CD4-positive, alpha-beta T cell treated with Interleukin-4 for 1 hour (primary cell): ENCODE data around the gene NECAB3.

Source experiments
- DNase-seq, 2 donors: peaks; one replicate each; pipeline ENCODE4 v3.0.0-alpha.2; 2020 to 2022

Gene NECAB3

DNA sequence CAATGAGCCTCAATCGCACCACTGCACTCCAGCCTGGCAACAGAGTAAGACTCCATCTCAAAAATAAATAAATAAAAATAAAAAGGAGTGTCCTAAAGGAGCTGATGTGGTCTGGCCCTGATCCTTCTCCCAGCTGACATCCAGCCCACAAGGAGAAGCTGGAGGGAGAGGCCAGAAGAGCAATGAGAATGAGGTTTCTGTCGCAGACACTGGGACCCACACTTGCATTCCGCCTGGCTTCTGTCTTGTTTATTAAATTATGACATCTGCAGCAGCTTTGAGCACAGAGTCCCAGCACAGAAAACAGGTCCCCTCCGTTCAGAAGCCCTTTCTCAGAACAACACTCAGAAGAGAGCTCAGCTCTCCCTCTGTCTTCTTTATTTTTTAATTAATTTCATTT lies 22.2 kb upstream of the NECAB3 start:
- DNase-seq = no peak

DNA sequence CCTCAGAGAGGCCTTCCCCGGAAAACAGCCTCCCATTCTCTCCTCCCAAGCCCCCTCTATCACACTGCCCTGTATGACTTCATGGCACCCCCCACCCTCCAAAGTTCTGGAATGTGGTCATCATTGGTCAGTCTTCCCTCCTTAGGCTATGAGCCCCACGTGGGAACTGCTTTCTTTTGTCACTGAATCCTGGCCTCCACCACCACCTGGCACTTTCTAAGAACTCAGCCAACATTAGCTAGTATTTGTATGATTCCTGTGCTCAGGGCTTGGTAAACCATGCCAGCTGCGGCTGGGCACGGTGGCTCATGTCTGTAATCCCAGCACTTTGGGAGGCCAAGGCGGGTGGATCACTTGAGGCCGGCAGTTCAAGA lies 20.4 kb upstream of the NECAB3 start:
- DNase-seq = no peak

- no peak for DNase-seq
Measured at GRCh38 chr20:33693741-33694638, 19.8 kb upstream of the NECAB3 start.

GRCh38 chr20:33693289-33693688 lies 19.1 kb upstream of the NECAB3 start:
- DNase-seq = no peak

DNA sequence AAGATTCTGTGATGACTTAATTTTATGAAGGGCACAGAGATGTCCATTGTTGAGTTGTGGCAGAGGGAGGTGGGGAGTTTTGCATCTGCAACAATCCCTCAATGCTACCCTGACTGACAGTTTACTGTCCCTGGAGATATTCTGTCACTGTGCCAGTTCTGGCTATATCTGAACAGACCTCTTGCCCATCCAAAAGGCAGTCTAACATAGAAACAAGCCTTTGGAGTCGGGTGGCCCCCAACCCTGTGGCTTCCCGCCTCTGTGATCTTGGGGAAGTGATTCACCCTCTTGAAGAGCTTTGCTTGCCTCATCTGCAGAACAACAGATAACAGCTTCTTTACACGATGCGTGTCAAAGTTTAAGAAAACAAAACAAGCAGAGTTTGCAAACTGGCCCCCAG lies 15.7 kb upstream of the NECAB3 start:
- DNase-seq = peak; percentile 42 to 79

- DNase-seq = no peak
Measured at GRCh38 chr20:33689493-33689892, 15.3 kb upstream of the NECAB3 start.

GRCh38 chr20:33688938-33689424 lies 14.8 kb upstream of the NECAB3 start:
- DNase-seq = no peak

- DNase-seq = no peak
Measured at GRCh38 chr20:33687993-33688937, 14.0 kb upstream of the NECAB3 start.

DNA sequence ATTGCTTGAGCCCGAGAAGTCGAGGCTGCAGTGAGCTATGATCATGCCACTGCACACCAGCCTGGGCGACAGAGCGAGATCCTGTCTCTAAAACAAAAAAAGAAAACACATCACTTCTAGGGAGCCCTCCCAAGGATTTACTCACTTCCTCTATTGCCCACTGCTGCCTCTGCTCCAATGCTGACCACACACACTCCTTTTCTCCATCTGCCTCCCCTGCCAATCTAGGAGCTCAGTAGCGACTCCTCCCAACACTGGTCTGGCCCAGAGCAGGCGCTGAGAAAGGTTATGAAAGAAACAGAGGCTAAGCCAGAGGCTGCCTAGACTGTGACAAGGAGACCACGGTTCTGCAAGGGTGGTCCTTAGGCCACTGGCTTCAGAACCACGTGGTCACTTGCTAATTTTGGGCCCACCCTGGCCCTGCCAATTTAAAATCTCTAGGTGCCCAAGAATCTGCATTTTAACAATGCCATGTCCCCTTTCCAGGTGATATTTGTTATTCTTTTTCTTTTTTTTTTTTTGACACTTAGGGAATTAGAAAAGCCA lies 13.2 kb upstream of the NECAB3 start:
- peak in 1 of 2 donors; percentile 25 for DNase-seq

- DNase-seq = no peak
Measured at GRCh38 chr20:33686984-33687366, 12.7 kb upstream of the NECAB3 start.

DNA sequence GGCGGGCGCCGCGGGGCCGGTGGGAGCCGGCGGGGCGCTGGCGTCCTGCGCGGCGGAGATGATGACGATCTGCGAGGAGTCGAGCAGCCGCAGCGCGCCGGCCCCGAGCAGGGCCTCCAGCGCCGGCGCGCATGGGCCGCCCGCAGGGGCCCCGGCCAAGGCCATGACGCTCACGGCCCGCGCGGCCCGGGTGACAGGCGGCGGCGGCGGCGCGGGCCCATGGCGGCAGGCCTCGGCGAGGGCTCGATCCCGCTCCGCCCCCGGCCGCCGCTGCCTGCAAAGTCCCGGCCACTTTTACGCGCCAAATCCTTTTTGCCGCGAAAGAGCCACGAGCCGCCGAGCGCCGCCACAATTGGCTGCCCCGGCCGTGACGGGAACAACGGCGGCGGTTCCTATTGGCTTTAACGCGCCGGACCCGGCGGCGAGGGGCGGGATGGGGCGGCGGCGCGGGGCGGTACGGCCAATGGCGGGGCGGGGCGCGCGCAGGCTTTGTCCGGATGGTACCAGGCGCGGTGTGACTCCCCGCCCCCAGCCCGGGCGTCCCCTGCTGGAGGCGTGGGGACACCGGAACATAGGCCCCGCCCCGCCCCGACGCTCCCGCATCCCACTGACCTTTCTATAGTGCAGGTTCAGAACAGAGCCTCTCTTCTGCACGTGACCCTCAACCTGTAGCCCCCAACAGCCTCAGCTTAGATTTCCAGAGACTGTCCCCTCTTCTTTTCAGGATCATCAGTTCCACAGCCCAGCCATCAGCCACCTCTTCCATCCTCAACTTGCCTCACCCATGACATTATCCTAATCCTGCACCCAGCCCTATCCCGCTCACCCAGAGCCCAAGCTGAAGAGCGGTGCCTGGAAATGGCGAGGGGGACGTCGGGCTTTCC lies 12.1 kb upstream of the NECAB3 start, which contains the start of gene E2F1:
E2F1 (minus strand) TSS at position 286 of the 884 bp plus-strand sequence; CDS start at position 165, 121 bp downstream.
- peak; percentile 94 to 95 for DNase-seq

DNA sequence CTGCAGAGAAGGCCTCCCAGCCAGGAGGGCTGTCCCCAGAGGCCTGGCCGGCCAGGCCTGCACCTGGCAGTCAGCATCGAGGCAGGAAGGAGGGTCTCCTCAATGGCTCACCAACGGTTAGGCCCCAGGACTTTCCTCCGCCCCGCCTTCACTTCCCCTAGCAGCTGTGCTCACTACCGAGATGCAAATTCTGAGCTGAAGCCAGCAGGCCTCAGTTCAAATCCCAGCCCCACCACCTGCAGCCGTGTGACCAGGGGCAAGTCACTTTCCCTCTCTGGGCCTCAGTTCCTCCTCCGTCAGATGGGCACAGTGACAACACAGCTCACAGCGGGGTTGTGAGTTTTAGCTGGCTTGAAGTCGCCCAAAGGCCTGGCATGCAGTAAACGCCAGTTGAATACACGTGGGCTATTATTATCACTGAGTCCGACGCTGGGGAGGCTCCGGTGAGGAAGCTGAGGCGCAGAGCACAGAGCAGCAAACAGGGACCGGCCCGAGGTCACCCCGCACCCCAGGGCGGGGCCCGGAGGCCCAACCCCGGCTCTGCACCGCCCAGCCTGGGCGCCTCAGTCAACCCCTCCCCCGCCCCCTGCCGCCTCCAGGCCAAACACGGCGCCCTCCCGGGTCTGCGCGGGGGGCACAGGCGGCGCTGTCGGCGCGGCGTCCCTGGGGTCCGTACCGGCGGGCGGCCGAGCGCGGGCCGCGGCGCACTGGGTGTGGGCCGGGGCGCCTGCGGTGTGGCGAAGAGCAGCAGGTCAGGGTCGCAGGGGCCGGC lies 11.3 kb upstream of the NECAB3 start:
- peak; percentile 36 to 43 for DNase-seq

- DNase-seq = no peak
Measured at GRCh38 chr20:33684533-33685327, 10.5 kb upstream of the NECAB3 start.

DNA sequence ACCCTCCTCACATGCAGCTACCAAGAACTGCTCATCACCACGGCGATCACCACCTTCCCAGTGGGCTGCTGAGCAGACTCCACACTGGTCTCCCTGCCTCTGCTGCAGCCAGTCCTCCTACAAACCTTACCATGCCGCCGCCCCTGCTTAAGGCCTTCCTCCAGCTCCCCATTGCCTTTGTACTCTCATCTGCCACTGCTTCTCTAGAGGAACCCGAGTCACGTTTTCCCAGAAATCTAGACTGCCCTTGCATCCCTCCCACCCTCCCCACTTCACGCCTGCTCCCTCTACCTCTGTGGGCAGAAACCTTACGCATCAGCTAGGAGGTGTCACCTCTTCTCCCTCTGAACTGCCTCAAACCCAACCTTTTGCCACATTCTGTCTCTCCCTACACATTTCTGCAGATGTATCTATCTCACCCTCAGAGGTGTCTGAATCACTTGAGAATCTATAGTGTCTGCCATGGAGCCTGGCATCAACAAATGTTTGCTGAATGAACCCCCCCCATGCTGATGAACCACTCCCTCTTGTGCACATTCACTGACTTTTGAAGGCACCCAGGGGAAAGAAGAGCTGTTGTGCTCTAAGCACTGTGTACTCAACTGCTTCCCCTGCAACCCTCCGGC lies 7.6 kb upstream of the NECAB3 start:
- DNase-seq = no peak

DNA sequence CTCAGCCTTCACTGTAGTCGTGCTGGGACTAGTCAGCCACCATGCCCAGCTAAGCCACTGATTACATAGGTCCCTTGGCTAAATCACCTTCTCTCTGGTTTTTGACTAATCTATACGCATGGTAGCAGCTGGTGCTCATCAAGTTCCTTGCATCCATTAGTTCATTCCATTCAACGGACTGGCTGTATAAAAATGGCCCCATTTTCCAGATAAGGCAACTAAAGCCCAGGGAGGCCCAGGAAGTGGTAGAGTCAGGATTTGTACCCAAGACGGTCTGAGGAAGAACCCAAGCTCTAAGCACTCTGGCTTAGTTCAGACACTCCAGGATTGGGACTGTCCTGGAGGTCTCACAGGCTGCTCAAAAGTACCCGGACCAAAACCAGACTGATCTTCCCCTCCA lies 7.1 kb upstream of the NECAB3 start:
- no peak for DNase-seq

DNA sequence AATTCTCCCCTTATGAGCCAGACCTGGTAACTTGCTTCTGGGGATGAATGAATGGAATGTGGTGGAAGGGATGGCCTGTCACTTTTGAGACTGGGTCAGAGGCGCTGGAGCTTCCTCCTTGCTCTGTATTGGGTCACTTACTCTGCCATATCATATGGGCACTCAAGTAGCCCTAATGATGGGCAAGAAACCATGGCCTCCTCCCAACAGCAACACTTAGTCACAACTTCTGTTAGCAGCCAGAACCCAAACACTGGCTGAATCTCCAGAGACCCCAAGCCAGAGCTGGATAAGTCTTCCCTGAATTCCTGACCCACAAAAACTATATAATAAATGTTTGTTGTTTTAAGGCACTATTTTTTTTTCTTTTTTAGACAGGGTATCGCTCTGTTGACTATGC lies 6.5 kb upstream of the NECAB3 start:
- no peak for DNase-seq

DNA sequence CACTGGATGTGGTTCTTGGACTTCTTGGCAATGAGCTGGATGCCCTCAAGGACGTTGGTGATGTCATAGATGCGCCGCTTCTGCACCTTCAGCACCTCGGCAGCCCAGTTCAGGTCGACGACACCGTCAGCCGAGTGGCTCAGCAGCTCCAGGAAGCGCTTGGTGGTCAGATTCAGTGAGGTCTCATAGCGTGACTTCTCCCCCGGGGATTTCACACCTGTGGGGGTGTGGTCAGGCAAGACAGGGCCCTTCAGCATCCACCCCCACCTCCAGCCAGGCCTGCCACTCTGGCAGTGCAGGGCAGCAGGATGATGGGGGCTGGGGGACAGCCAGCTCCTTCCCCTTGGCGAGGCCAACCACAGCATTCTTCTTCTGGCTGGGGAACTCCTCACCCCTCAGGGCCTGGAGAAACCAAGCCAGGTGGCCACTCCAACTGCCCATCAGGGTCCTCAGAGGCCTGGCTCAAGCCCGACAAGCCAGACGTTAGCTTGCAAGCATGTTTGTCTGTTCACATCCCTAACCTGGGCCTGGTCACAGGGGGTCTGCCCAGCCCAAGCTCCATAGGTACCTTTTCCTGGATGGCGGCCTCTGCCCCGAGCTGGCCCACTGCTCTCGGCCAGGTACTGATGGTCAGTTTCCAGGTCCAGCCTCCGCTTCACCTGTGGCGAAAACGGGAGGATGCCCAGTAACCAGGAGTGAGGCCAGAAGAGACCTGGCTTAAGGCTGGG lies 5.7 kb upstream of the NECAB3 start:
- DNase-seq = peak; percentile 66 to 73

DNA sequence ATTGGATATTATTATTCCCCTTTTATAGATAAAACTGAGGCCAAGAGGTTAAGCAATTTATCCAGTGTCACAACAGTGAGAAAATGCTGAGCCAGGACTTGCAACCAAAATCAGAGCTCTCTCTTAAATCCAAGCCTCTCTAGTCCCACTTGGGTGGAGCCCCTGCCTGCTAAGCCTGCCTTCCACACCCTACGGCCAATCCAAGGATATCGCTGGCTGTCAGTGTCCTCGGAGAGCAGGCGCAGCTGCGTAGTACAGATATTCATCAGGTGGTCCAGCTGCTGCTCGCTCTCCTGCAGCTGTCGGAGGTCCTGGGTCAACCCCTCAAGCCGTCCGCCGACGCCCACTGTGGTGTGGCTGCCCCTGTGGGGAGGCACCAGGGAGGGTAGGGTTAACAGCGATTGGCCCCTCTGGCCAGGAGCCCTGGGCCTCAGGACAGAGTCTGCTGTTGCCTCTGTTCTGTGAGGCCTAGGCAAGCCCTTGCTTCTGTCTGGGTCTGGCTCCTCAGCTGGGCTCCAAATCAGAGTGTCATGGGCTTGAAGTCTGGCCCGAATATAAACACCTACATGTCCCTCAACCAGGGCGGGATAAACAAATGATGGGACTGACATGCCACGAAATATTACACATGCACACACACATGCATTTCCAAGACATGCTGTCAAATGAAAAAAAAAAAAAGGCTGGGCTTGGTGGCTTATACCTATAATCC lies 3.9 kb upstream of the NECAB3 start:
- DNase-seq = no peak
